GM18858 (cell line): ENCODE measurements around the gene CHST9.
A peak's percentile ranks its signal among the peaks of the same experiment; 100 is the strongest.
"Not testable (repeated sequence)": the region's sequence is repeated elsewhere in the genome, so short reads cannot be mapped to it uniquely, and the experiment has no call there.

Experiments used
- ATAC-seq: cut with Tn5 transposase; IDR thresholded peaks from one replicate; pipeline ENCODE4 v1.9.1; 2021; ENCODE audit not compliant: unreplicated experiment

Gene CHST9

DNA sequence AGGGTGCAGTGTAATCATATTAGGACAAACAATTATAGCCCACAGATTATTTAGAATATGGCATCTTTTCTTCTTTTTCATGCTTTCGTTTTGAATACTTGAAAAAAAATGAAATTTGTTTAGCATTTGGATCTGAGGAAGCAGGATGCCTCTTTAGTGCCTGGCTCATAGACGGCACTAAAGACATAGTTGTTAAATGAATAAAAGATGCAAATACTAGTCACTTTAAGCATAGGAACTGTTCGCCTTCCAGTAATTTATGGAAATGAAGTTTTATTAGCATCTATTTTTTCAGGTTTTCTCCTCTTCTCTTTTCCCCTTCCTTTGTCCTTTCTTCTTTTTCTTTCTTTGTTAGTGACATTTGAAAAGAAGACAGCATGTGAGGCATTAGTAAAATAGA, 80.4 kb downstream of the CHST9 start:
- ATAC-seq = no peak

DNA sequence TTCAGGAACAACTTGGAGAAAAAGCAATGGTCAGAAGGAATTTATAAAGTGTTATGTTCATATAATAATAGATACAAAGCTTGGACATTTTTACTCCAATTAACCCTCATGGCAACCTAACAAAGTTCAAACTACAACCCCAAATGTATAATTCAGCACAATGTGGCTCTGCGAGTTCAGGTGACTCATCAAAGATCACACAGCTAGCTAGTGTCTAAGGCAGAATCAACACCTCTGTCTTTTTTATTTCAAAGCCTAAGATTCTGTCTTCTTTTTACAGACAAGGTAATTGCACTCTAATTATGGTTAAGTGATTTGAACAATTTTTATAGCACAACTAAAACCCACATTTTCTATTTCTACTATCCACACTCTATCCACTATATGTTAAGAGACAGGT, 90.5 kb downstream of the CHST9 start:
- no peak for ATAC-seq

DNA sequence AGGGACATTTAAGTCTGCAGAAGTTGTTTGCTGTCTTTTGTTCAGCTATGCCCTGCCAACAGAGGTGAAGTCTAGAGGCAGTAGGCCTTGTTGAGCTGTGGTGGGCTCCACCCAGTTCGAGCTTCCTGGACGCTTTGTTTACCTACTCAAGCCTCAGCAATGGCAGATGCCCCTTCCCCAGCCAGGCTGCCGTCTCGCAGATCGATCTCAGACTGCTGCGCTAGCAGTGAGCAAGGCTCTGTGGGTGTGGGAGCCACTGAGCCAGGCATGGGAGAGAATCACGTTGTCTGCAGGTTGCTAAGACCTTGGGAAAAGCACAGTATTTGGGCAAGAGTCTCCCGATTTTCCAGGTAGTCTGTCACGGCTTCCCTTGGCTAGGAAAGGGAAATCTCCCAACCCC, 91.8 kb downstream of the CHST9 start:
- not testable (repeated sequence) for ATAC-seq

GRCh38 chr18:27081701-27082100, 103.4 kb downstream of the CHST9 start:
- no peak for ATAC-seq

GRCh38 chr18:27075828-27076227, 109.3 kb downstream of the CHST9 start:
- no peak for ATAC-seq

DNA sequence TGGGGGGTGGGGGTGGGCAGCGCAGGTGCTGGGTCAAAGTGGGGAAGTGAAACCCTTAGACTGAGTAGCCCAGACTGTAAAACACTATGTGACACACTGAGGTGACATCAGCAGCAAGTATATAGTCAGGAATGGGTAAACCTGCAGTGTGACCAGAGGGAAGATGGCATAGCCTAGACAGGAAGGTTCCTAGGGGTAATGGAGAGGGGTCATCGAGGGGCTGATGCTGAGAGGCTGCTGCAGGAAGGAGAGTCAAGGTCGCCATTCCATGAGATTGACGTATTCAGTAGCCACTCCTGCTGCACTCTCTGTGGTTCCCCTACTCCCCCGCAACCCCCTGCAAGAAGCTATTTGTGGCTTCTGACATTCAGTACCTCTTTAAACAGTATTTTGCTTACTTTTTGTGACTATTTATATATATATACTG, 111.7 kb downstream of the CHST9 start:
- peak; percentile 97 for ATAC-seq

DNA sequence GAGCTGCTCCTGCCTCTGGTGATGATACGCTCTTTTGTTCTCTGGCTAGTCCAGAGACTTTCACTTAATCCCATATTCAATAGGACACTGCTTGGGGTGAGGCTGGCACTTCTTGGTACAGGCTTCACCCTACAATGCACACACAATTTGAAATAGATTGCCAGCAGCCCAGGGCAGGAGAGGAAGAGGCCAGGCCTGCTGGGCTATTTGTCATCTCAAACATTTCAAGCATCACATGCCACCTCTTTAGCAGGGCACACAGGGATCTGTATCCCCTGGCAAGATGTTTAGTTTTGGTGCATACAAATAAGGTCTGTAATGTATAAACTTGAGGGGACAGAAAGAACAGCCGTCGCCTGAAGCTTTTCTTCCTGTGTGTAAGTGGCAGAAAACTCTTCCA, 120.4 kb downstream of the CHST9 start:
- ATAC-seq = no peak

DNA sequence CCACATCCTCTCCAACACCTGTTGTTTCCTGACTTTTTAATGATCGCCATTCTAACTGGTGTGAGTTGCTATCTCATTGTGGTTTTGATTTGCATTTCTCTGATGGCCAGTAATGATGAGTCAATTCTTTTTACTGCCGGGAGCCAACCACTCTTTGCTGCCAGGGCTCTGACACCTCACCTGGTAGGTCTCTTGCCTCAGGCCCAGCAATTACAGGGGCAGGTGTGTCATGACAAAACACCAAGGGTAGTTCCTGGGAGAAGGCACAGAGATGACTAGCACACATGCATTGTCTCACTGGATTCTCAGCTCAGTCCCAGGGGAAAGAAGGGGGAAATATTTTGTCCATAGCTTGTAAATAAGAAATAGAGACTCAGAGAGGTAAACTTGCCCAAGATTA, 122.3 kb downstream of the CHST9 start:
- no peak for ATAC-seq

GRCh38 chr18:27061488-27062095, 123.5 kb downstream of the CHST9 start:
- ATAC-seq = no peak

GRCh38 chr18:27057519-27058234, 127.4 kb downstream of the CHST9 start:
- no peak for ATAC-seq

GRCh38 chr18:27054926-27055325, 130.2 kb downstream of the CHST9 start:
- ATAC-seq = no peak

- ATAC-seq = no peak
Measured at GRCh38 chr18:27049969-27050368, 135.1 kb downstream of the CHST9 start.

GRCh38 chr18:27045342-27045741, 139.8 kb downstream of the CHST9 start:
- ATAC-seq = no peak

- no peak for ATAC-seq
Measured at GRCh38 chr18:27042177-27042576, 142.9 kb downstream of the CHST9 start.

- no peak for ATAC-seq
Measured at GRCh38 chr18:27040796-27041195, 144.3 kb downstream of the CHST9 start.

DNA sequence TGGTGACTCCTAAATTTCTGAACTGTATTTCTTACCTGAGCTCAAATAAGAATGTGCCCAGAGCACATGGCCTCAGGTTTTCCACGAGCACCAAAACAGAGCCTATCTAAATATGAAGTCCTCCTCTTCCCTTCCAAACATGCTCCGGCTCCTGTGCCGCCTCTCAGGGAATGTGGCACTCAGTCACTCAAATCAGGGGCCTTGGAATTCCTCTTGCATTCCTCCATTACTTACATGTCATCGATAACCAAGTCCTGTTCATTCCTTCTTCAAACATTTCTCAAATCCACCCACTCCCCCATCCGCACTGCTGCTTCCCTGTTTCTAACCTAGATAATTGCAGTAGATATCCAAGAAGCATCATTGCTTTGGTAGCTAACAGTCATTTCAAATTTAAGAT, 151.4 kb downstream of the CHST9 start:
- no peak for ATAC-seq

DNA sequence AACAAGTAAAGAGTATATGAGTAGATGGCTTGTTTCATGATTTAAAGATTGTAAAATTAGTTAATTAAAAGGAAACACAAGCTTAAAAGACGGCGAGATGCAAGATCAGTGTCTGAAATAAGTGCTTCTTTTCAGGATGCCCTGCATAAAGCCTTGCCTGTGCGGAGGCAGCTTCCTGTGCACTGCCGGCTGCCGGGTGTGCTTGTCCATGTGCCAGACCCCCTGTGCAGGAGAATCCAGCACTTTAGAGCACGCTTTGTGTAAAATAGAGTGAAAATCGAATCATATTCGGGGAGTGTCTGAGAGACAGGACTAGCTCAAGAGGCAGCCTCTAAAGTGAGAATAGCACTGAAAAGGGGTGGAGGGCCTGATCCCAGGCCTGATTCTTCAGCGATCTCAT, 154.7 kb downstream of the CHST9 start:
- no peak for ATAC-seq

DNA sequence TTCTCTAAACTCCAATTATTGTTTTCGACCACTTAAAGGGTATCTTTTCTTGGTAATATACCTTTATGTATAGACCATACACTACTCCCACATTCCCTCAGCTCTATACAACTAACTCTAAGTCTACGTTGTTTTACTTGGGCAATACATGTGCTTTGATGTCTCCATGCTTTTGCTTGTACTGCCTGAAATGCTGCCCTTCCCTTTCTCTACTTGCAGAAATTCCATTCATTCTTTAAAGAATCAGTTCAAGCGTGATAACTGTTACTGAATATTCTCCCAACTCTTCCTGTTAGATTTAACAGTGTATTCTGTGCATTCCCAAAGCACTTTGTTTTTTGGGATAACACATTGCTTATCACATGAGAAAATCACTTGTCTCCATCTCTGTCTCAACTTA, 162.6 kb downstream of the CHST9 start:
- no peak for ATAC-seq

DNA sequence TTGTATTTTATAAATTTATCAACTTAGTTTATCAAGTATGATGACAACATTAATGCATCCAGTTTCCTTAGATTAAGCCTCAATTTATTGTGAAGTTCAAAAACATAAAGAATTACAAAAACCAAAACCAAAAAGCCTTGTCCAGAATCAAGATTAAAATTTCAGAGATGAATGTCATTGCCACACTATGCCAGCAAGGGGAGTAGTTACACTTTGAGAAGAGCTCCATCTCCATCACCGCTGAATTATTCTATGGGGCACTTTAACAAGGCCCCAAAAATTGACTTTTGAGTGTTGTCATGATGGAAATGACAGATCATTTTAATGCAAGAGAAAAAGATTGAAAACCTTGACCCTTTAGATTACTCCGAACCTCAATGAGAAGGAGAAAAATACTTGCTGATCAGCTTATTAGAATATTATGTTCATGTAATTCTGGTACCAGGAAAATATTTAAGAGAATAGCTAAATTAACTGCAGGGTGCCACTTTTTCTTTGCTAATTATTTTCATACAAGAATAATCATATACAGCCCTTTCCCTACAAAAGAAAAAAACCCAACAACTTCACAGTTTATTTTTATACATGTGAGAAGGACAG, 167.1 kb downstream of the CHST9 start:
- peak; percentile 67 for ATAC-seq

GRCh38 chr18:27014841-27015240, 170.3 kb downstream of the CHST9 start:
- ATAC-seq = no peak

DNA sequence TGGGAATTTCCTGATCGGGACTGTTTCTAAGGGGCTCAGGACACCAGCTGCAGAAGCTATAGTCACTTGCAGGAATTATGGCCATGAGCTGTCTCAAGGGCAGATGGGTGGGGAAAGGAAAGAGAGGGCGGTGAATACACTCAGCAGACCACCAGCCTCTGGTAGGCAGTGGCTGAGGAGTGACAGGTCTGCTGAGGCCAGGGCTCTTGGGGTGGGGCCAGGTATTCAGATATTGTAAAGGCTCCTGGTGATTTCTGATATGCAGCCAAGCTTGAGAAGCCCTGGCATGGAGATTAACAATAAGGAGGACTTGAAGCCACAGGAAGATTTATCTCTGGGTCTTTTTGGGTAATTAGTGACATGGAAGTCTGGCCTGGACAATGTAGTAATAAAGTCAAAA, 174.3 kb downstream of the CHST9 start:
- no peak for ATAC-seq

DNA sequence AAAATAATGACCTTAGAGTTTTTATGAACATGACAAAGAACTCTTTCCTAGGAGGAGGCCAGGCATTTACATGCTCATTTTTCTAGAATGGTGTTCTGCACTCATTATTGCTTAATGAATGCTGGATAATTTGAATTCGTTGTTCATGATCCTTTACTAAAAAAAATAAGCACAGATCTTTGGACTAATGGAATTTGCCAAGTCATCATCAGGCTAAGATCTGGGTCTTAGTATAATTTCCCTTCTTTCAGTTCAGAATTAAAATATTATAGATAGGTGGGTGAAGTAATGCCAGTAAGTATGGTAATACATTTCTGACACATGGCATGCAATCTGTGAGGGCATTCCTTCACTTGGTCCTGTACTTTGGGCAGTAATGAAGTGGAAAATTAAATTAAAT, 175.8 kb downstream of the CHST9 start:
- no peak for ATAC-seq
